Globus pallidus (tissue), 1 donor: ENCODE data around the gene PRKN.

ENCODE experiments used
- DNase-seq: peaks from one replicate; pipeline ENCODE4 v3.0.0-alpha.2; 2015; ENCODE audit warnings: low spot score

PRKN gene

GRCh38 chr6:162727322-162728182, at the start of gene PRKN, which contains the start of gene PACRG:
Gene PRKN (minus strand): TSS chr6:162727766.
Gene PACRG (plus strand): TSS chr6:162727974.
- peak; percentile 99 for DNase-seq

- DNase-seq: no peak
Measured at GRCh38 chr6:162777091-162777490, 49.5 kb upstream of the PRKN start.

- no peak for DNase-seq
Measured at GRCh38 chr6:162773996-162774395, 46.4 kb upstream of the PRKN start.

- no peak for DNase-seq
Measured at GRCh38 chr6:162772466-162772865, 44.9 kb upstream of the PRKN start.

- DNase-seq: no peak
Measured at GRCh38 chr6:162770955-162771354, 43.4 kb upstream of the PRKN start.

GRCh38 chr6:162770136-162770535, 42.6 kb upstream of the PRKN start:
- DNase-seq: no peak

- DNase-seq: no peak
Measured at GRCh38 chr6:162753775-162754174, 26.2 kb upstream of the PRKN start.

GRCh38 chr6:162751211-162751859, 23.8 kb upstream of the PRKN start:
- no peak for DNase-seq

GRCh38 chr6:162750776-162751175, 23.2 kb upstream of the PRKN start:
- DNase-seq: no peak

GRCh38 chr6:162736961-162737360, 9.4 kb upstream of the PRKN start:
- DNase-seq: no peak

- DNase-seq: no peak
Measured at GRCh38 chr6:162733489-162733888, 5.9 kb upstream of the PRKN start.

GRCh38 chr6:162730502-162730901, 2.9 kb upstream of the PRKN start:
- DNase-seq: no peak

- no peak for DNase-seq
Measured at GRCh38 chr6:162728706-162729105, 1.1 kb upstream of the PRKN start.

- DNase-seq: peak; percentile 40
Measured at GRCh38 chr6:162728197-162728596, 631 bp upstream of the PRKN start.

- DNase-seq: peak; percentile 24
Measured at GRCh38 chr6:162726947-162727321, 632 bp downstream of the PRKN start.

- no peak for DNase-seq
Measured at GRCh38 chr6:162722633-162723032, 4.9 kb downstream of the PRKN start.

GRCh38 chr6:162722226-162722625, 5.3 kb downstream of the PRKN start:
- no peak for DNase-seq

- no peak for DNase-seq
Measured at GRCh38 chr6:162721404-162721687, 6.2 kb downstream of the PRKN start.

- DNase-seq: no peak
Measured at GRCh38 chr6:162719528-162719927, 8.0 kb downstream of the PRKN start.

GRCh38 chr6:162715601-162716000, 12.0 kb downstream of the PRKN start:
- no peak for DNase-seq

GRCh38 chr6:162713974-162714780, 13.4 kb downstream of the PRKN start:
- no peak for DNase-seq

GRCh38 chr6:162712694-162713093, 14.9 kb downstream of the PRKN start:
- no peak for DNase-seq

GRCh38 chr6:162711376-162711775, 16.2 kb downstream of the PRKN start:
- DNase-seq: no peak
